Hepatocyte (in vitro differentiated cells): ENCODE data around the gene LACC1.

Experiments
- CTCF ChIP-seq: fragments of 200-600 bp; sonication (generic); IDR thresholded peaks from 2 replicates; pipeline ENCODE4 v1.5.1; 2016; ENCODE audit warnings: antibody characterized with exemption, mild to moderate bottlenecking; ENCODE audit not compliant: poor library complexity
- EZH2 ChIP-seq: fragments of 200-600 bp; sonication (generic); IDR thresholded peaks from 2 replicates; pipeline ENCODE4 v1.6.1; 2016; ENCODE audit warnings: antibody characterized with exemption, mild to moderate bottlenecking, borderline replicate concordance
- EZH2phosphoT487 ChIP-seq: fragments of 200-600 bp; sonication (generic); IDR thresholded peaks from one replicate; pipeline ENCODE4 v1.6.1; 2018; ENCODE audit warnings: antibody characterized with exemption, mild to moderate bottlenecking, low read depth, moderate library complexity; ENCODE audit not compliant: unreplicated experiment, severe bottlenecking

- no peak for TF ChIP-seq CTCF
- TF ChIP-seq EZH2phosphoT487: no peak
- no peak for TF ChIP-seq EZH2
Measured at GRCh38 chr13:43942286-43942685, 62.6 kb downstream of the LACC1 start.
